Measurements from ENCODE around the gene TRMT1. TPM values are rescaled to one million over a fixed set of nuclear protein-coding genes. Genes with fewer than 3 reads are reported as not detected.

The TRMT1 gene
- total and polyA plus RNA-seq, 5 donors from 2014 or later: 16.0 to 57.6 (median 21.2) TPM

DNA sequence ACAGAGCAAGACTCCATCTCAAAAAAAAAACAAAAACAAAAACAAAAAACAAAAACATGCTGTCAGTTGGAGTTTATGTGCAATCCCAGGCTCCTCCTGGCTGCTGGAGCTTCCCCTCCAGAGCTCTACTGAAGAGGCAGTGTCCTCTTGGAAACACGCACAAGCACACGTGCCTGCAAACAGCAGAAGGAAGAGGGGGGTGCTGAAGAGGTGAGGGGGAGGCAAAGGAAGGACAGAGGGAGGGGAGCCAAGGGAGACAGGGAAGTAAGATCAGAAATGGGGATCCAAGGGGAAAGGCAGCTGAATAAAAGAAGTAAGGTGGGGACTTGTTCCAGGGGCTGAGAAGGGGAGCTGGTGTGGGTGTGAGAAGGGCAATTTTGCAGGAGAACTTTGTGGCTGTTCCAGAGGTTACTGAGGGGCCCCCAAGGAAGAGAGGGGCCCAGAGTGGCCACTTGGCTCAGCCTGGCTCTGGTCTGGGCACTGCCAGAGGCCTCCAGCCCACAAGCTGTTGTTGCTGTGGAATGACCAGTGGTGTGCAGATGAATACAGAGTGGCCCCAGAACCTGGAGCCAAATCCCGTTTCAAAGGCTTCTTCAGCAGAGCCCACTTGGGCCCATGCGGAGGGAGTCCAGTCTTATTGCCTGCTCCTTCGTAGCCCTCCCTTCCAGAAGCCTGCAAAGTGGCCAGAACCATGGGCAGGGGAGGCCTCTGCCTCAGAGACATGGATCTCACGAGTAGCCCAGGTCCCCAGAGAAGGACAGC lies 48.3 kb downstream of the TRMT1 start:
- H3K27me3 ChIP-seq (ENCODE audit: control insufficient read depth, insufficient read depth, low read length): no peaks in the 10 kb centered on the region
- Mint-ChIP-seq H3K27me3 (peaks cover 13% of the 10 kb centered on the region), H3K9me3 (no peaks in the 10 kb centered on the region), H3K27ac (no peak overlapping the region), H3K4me1 (no peaks in the 10 kb centered on the region), H3K4me3 (no peak overlapping the region), H3K36me3 (no peaks in the 10 kb centered on the region)
- ATAC-seq (ENCODE audit: low read depth in 2 of 2): no peak
- H3K27ac ChIP-seq (ENCODE audit: insufficient read depth, low read length, poor library complexity, severe bottlenecking): no peak overlapping the region
- no peak for DNase-seq
- H3K36me3 ChIP-seq (ENCODE audit: control insufficient read depth, insufficient read depth, low read length): no peaks in the 10 kb centered on the region
- no peaks in the 10 kb centered on the region for H3K9me3 ChIP-seq (ENCODE audit: control insufficient read depth in 2 of 2, low read length in 2 of 2)
- no peak overlapping the region for H3K4me3 ChIP-seq (ENCODE audit: low read depth, low read length)
- H3K4me1 ChIP-seq (ENCODE audit: control insufficient read depth, insufficient read depth, low read length, poor library complexity, severe bottlenecking): no peaks in the 10 kb centered on the region

DNA sequence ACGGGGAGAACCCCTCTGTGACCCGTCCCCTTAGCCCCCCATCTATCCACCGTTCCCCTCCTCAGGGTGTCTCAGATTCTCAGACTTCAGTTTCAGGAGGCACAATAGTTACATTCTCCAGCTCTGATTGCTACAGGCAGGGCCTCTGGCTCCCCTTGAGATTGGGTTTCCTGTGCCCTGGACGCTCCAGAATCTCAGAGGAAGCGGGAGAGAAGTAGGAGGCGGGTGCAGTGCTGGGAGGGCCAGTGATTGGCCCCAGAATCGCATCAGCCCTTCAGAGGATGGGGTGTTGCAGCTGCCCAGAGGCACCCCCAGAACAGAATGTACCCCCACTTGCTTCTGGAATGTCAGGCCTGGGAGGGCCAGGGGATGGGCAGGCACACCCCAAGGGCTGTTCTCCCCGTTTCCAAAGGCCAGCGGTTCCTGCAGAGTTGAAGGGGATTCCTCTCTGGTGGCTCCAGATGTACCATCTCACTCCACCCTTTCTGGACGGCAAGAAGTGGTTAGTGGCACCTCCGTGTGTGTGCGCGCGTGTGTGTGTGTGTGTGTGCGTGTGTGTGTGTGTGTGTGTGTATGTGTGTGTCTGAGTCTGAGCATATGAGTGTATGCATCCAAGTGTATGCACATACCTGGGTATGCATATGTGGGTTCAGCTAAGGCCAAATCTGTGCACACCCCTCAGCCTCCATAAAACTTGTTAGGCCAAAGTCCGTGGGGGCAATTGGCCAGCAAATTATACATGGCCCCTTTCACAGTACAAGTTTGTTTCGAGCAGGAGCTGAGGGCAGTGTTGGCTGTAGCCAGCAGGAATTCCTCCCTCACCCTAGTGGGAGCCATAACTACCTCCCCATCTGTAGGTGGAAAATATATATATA lies 49.4 kb downstream of the TRMT1 start:
- peak overlapping the region in 1 of 3 donors; percentile 52 for H3K27ac Mint-ChIP-seq
- no peaks in the 10 kb centered on the region for H3K4me1 Mint-ChIP-seq
- DNase-seq: no peak
- H3K4me3 Mint-ChIP-seq: no peak overlapping the region
- no peaks in the 10 kb centered on the region for H3K36me3 Mint-ChIP-seq
- H3K27me3 ChIP-seq (ENCODE audit: control insufficient read depth, insufficient read depth, low read length): peaks cover 6% of the 10 kb centered on the region
- H3K4me3 ChIP-seq (ENCODE audit: low read depth, low read length): no peak overlapping the region
- H3K9me3 ChIP-seq (ENCODE audit: control insufficient read depth in 2 of 2, low read length in 2 of 2): no peaks in the 10 kb centered on the region
- no peak for ATAC-seq (ENCODE audit: low read depth in 2 of 2)
- peaks cover 22% of the 10 kb centered on the region for H3K27me3 Mint-ChIP-seq
- no peaks in the 10 kb centered on the region for H3K9me3 Mint-ChIP-seq
- H3K4me1 ChIP-seq (ENCODE audit: control insufficient read depth, insufficient read depth, low read length, poor library complexity, severe bottlenecking): no peaks in the 10 kb centered on the region
- H3K36me3 ChIP-seq (ENCODE audit: control insufficient read depth, insufficient read depth, low read length): no peaks in the 10 kb centered on the region
- H3K27ac ChIP-seq (ENCODE audit: insufficient read depth, low read length, poor library complexity, severe bottlenecking): no peak overlapping the region

DNA sequence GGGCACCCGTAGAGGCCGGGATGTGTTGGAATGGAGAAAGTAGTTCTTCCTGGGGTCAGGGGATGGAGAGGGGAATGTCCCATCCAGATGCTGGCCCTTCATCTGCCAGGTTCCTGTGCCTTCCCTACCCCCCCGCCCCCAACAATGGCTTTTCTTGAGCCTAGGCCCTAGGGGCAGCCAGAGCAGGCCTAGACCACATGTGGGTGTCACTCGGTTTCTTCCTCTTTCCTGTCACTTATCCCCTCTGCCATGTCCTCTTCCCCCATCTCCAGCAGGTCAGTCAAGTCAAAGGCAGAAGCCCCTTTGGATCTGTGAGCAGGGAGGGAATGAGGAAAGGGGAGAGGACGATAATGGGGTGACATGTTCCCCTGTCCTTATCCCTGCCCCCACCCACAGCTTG lies 50.3 kb downstream of the TRMT1 start:
- peaks cover 31% of the 10 kb centered on the region for H3K27me3 Mint-ChIP-seq
- ATAC-seq (ENCODE audit: low read depth in 2 of 2) (no peak), DNase-seq (no peak)
- Histone ChIP-seq H3K27ac (ENCODE audit: insufficient read depth, low read length, poor library complexity, severe bottlenecking) (no peak overlapping the region), H3K36me3 (ENCODE audit: control insufficient read depth, insufficient read depth, low read length) (no peaks in the 10 kb centered on the region), H3K4me3 (ENCODE audit: low read depth, low read length) (no peak overlapping the region), H3K9me3 (ENCODE audit: control insufficient read depth in 2 of 2, low read length in 2 of 2) (no peaks in the 10 kb centered on the region), H3K27me3 (ENCODE audit: control insufficient read depth, insufficient read depth, low read length) (peaks cover 10% of the 10 kb centered on the region), H3K4me1 (ENCODE audit: control insufficient read depth, insufficient read depth, low read length, poor library complexity, severe bottlenecking) (peaks cover 6% of the 10 kb centered on the region)
- no peak overlapping the region for H3K27ac Mint-ChIP-seq
- H3K36me3 Mint-ChIP-seq: no peaks in the 10 kb centered on the region
- peaks cover 2 to 4% (median 3%) of the 10 kb centered on the region in 4 donors for H3K4me1 Mint-ChIP-seq
- H3K4me3 Mint-ChIP-seq: peak overlapping the region in 1 of 4 donors; percentile 39
- no peaks in the 10 kb centered on the region for H3K9me3 Mint-ChIP-seq

DNA sequence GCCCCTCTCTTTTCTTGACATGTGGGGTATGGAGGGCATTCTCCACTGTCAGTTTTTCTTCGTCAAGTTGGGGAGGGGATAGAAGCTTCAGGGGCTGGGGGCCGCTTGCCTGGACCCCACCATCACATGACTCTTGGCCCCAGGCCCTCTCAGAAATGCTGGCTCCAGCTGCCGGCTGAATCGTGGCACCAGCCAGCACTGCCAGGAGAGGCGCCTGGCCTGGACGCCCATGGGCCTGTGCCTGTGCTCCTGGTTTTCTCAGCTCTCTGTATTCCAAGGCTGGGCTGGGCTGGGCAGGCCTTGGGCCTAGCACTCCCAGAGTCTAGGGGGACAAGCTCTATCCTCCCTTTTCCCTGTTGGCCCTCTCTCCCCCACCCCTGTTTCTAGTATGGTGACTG lies 52.4 kb downstream of the TRMT1 start:
- peaks cover 10% of the 10 kb centered on the region for H3K27me3 ChIP-seq (ENCODE audit: control insufficient read depth, insufficient read depth, low read length)
- ATAC-seq (ENCODE audit: low read depth in 2 of 2): no peak
- H3K27ac Mint-ChIP-seq: no peak overlapping the region
- H3K27ac ChIP-seq (ENCODE audit: insufficient read depth, low read length, poor library complexity, severe bottlenecking): no peak overlapping the region
- H3K4me1 ChIP-seq (ENCODE audit: control insufficient read depth, insufficient read depth, low read length, poor library complexity, severe bottlenecking): peaks cover 13% of the 10 kb centered on the region
- H3K4me1 Mint-ChIP-seq: peaks cover 3 to 8% (median 5%) of the 10 kb centered on the region in 4 donors
- no peak overlapping the region for H3K4me3 ChIP-seq (ENCODE audit: low read depth, low read length)
- no peak overlapping the region for H3K4me3 Mint-ChIP-seq
- no peaks in the 10 kb centered on the region for H3K9me3 Mint-ChIP-seq
- H3K36me3 Mint-ChIP-seq: no peaks in the 10 kb centered on the region
- no peak for DNase-seq
- no peaks in the 10 kb centered on the region for H3K9me3 ChIP-seq (ENCODE audit: control insufficient read depth in 2 of 2, low read length in 2 of 2)
- no peaks in the 10 kb centered on the region for H3K36me3 ChIP-seq (ENCODE audit: control insufficient read depth, insufficient read depth, low read length)
- H3K27me3 Mint-ChIP-seq: peaks cover 39% of the 10 kb centered on the region

DNA sequence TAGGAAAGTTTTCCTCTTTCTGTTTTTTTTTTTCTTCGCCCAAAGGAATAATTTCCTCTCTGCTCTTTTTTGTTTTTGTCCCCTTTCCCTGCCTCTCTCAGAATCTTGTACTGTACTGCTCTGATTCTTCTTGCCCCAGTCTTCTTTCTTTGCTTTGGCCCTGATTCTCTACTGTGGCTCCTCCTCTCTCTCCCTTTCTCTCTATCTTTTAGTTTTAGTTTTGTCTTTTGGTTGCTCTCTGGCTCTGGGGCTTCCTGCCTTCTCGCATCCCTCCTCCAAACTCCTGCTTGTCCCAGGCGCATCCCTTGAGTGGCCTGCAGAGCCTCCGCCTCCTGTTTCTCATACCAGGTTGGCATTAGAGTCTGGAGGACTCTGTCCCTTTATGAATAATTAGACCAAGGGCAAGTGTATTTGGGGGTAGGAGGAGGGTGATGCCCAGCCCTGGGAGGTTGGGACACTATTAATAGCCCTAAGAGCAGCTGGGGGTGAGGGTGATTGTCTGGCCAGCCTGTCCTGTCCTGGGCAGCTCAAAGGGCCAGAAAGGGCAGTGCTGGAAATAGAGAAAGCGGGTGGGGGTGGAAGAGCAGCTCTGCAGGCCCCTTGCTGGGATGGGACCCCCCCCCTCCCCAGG lies 53.0 kb downstream of the TRMT1 start:
- ATAC-seq (ENCODE audit: low read depth in 2 of 2) (no peak), DNase-seq (no peak)
- peaks cover 13% of the 10 kb centered on the region for H3K4me1 ChIP-seq (ENCODE audit: control insufficient read depth, insufficient read depth, low read length, poor library complexity, severe bottlenecking)
- H3K4me3 Mint-ChIP-seq: no peak overlapping the region
- no peaks in the 10 kb centered on the region for H3K36me3 Mint-ChIP-seq
- no peak overlapping the region for H3K4me3 ChIP-seq (ENCODE audit: low read depth, low read length)
- H3K4me1 Mint-ChIP-seq: peaks cover 3 to 8% (median 5%) of the 10 kb centered on the region in 4 donors
- no peak overlapping the region for H3K27ac Mint-ChIP-seq
- H3K27me3 Mint-ChIP-seq: peaks cover 39% of the 10 kb centered on the region
- H3K9me3 ChIP-seq (ENCODE audit: control insufficient read depth in 2 of 2, low read length in 2 of 2): no peaks in the 10 kb centered on the region
- H3K36me3 ChIP-seq (ENCODE audit: control insufficient read depth, insufficient read depth, low read length): no peaks in the 10 kb centered on the region
- no peaks in the 10 kb centered on the region for H3K9me3 Mint-ChIP-seq
- peaks cover 10% of the 10 kb centered on the region for H3K27me3 ChIP-seq (ENCODE audit: control insufficient read depth, insufficient read depth, low read length)
- no peak overlapping the region for H3K27ac ChIP-seq (ENCODE audit: insufficient read depth, low read length, poor library complexity, severe bottlenecking)

DNA sequence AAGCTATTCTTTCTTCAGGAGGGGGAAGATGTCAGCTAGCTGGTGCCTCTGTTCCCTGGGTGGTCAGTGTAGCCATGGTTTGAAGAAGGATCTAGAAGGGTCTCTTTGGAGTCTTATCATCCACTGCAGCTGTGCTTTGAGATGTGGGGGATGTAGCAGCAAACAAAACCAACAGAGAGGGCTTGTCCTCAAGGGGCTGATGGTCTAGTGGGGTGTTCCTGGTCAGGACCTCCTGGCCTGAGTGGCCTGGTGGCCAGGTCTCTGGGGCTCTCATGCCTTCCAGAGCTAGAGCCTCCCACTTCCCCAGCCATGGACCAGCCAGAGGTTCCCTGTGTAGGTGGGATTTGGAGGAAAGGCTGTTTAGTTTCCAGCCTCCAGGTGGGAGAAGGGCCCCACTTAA lies 54.2 kb downstream of the TRMT1 start:
- H3K27ac ChIP-seq (ENCODE audit: insufficient read depth, low read length, poor library complexity, severe bottlenecking): no peak overlapping the region
- Mint-ChIP-seq H3K27ac (no peak overlapping the region), H3K4me1 (peaks cover 3 to 8% (median 5%) of the 10 kb centered on the region in 4 donors), H3K4me3 (no peak overlapping the region), H3K27me3 (peaks cover 39% of the 10 kb centered on the region), H3K9me3 (no peaks in the 10 kb centered on the region), H3K36me3 (no peaks in the 10 kb centered on the region)
- H3K4me3 ChIP-seq (ENCODE audit: low read depth, low read length): no peak overlapping the region
- peaks cover 13% of the 10 kb centered on the region for H3K4me1 ChIP-seq (ENCODE audit: control insufficient read depth, insufficient read depth, low read length, poor library complexity, severe bottlenecking)
- ATAC-seq (ENCODE audit: low read depth in 2 of 2) (no peak), DNase-seq (no peak)
- no peaks in the 10 kb centered on the region for H3K9me3 ChIP-seq (ENCODE audit: control insufficient read depth in 2 of 2, low read length in 2 of 2)
- no peaks in the 10 kb centered on the region for H3K36me3 ChIP-seq (ENCODE audit: control insufficient read depth, insufficient read depth, low read length)
- peaks cover 10% of the 10 kb centered on the region for H3K27me3 ChIP-seq (ENCODE audit: control insufficient read depth, insufficient read depth, low read length)

DNA sequence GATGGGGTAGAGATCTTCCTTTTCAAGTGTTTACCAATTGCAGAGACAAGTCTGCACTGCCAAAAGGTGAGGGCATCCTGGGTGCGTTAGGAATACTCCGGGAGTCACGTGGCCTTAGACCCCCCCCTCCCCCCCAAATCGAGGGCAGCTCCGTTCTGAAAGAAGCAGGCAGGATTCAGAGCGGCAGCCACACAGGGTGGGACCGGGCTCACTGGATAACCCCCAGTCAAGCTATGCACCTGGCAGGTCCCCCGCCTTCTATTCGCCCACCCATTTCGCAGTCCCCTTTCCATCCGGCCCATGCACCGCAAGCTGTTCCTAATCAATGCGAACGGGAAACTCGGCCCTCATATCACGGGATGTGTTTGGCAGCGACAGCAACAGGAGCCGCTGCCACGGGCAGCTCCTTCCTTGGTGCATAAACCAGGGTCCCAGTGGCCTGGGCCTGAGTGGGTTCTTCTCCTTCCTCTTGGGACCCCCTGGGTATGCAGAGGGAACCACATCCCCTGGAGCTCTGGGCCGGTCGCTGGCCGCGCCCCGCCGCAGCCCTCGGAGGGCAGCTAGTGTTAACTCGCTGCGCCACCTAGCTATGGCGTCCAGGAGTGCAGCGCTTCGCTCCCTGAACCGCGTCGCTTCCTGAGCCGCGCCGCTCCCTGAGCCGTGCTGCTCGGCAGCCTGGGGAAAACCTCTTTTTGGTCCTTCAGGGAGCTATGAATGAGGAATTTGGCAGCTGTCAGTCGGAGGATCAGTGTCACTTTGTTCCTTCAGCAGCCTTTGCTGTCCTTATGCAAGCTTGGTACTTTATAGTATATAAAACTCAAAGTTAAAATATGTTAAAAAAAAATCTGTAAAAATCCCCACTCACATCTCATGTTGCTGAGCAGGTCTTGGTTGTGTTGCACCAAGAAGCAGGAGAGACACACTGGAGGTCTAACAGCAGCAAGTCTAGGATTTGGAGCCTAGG lies 55.3 kb downstream of the TRMT1 start:
- H3K27me3 ChIP-seq (ENCODE audit: control insufficient read depth, insufficient read depth, low read length): peaks cover 10% of the 10 kb centered on the region
- Mint-ChIP-seq H3K4me1 (peaks cover 3 to 8% (median 5%) of the 10 kb centered on the region in 4 donors), H3K27ac (peak overlapping the region in 1 of 3 donors; percentile 43), H3K9me3 (no peaks in the 10 kb centered on the region), H3K27me3 (peaks cover 35% of the 10 kb centered on the region), H3K4me3 (peak overlapping the region; percentile 65 to 84 (median 74)), H3K36me3 (no peaks in the 10 kb centered on the region)
- peak overlapping the region; percentile 58 for H3K4me3 ChIP-seq (ENCODE audit: low read depth, low read length)
- H3K9me3 ChIP-seq (ENCODE audit: control insufficient read depth in 2 of 2, low read length in 2 of 2): no peaks in the 10 kb centered on the region
- no peaks in the 10 kb centered on the region for H3K36me3 ChIP-seq (ENCODE audit: control insufficient read depth, insufficient read depth, low read length)
- DNase-seq (peak; percentile 59 to 72 (median 66)), ATAC-seq (ENCODE audit: low read depth in 2 of 2) (peak; percentile 89 to 90)
- no peak overlapping the region for H3K27ac ChIP-seq (ENCODE audit: insufficient read depth, low read length, poor library complexity, severe bottlenecking)
- H3K4me1 ChIP-seq (ENCODE audit: control insufficient read depth, insufficient read depth, low read length, poor library complexity, severe bottlenecking): peaks cover 13% of the 10 kb centered on the region
